GM13977 (cell line): ENCODE data around the gene CD58.
A peak's percentile ranks its signal among the peaks of the same experiment; 100 is the strongest.

Source experiments
- DNase-seq: peaks from one replicate; pipeline ENCODE4 v3.0.0; 2012; ENCODE audit warnings: low spot score
- in situ Hi-C: fragments of 300-500 bp; cut with MboI; formaldehyde crosslinking; loops from one replicate; pipeline ENCODE4 v1.12.0; 2022; ENCODE audit warnings: low sequenced_read_pairs, low pct_unique_long_range_greater_than_20kb, mixed read lengths, inconsistent platforms; ENCODE audit not compliant: unreplicated experiment
- TF ChIP-seq, protein P1 (sequence below): IDR thresholded peaks from 2 replicates; pipeline ENCODE4 v1.5.1; 2012; ENCODE audit warnings: mild to moderate bottlenecking, control low read depth; ENCODE audit not compliant: insufficient read depth; ENCODE audit errors: extremely low read depth, missing control alignments

The CD58 gene

DNA sequence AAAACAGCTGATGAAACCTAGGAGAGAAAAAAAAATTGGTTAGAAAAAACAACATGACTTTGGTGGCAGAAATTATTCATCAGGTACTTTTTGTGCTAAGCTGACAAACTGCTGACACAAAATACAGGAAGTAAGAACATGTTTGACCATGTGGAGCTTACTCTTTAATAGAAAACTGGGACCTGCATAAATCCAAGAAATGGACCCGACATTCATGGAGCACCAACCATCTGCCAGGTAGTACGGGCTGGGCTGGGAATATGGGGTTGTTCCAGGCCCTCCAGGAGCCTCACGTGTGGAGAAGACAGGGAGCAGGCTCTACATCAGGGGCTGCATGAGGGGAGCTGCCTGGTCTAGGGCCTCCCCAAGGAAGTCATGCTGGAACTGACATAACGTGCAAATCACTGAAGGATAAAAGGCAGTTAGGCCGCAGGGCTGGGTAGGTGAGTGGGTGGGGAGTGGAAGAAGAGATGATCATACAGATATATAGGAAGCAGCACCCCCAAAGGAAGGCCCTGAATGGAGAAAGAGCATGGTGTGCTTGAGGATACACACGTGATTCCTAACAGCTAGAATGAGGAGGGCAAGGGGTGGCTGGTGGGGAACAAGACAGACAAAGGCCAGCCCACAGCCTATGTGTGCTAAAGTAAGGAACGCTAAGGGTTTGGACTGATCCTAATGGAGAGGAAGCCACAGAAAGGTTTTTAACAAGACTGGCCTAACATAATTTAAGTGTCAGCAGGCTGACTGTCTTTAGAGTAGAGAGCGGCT is 26.1 kb downstream of the CD58 start:
- DNase-seq = no peak
- in situ Hi-C loops = no loop called here
- TF ChIP-seq, protein P1, sequence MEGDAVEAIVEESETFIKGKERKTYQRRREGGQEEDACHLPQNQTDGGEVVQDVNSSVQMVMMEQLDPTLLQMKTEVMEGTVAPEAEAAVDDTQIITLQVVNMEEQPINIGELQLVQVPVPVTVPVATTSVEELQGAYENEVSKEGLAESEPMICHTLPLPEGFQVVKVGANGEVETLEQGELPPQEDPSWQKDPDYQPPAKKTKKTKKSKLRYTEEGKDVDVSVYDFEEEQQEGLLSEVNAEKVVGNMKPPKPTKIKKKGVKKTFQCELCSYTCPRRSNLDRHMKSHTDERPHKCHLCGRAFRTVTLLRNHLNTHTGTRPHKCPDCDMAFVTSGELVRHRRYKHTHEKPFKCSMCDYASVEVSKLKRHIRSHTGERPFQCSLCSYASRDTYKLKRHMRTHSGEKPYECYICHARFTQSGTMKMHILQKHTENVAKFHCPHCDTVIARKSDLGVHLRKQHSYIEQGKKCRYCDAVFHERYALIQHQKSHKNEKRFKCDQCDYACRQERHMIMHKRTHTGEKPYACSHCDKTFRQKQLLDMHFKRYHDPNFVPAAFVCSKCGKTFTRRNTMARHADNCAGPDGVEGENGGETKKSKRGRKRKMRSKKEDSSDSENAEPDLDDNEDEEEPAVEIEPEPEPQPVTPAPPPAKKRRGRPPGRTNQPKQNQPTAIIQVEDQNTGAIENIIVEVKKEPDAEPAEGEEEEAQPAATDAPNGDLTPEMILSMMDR = no peak

- TF ChIP-seq, protein P1 = no peak
Measured at GRCh38 chr1:116540088-116540487, 30.7 kb downstream of the CD58 start.

GRCh38 chr1:116538544-116538943 is 32.3 kb downstream of the CD58 start:
- peak; percentile 44 for DNase-seq
- in situ Hi-C loops = no loop called here
- TF ChIP-seq, protein P1 = no peak

More at GRCh38 chr1:116540088-116540487, 30.7 kb downstream of the CD58 start:
- DNase-seq = peak; percentile 56
- in situ Hi-C loops = no loop called here

- in situ Hi-C loops = no loop called here
- TF ChIP-seq, protein P1 = no peak
Measured at GRCh38 chr1:116537898-116538297, 32.9 kb downstream of the CD58 start.

GRCh38 chr1:116537040-116537831 is 33.6 kb downstream of the CD58 start:
- no peak for DNase-seq
- TF ChIP-seq, protein P1 = no peak
- in situ Hi-C loops = no loop called here

More at GRCh38 chr1:116537898-116538297, 32.9 kb downstream of the CD58 start:
- no peak for DNase-seq

DNA sequence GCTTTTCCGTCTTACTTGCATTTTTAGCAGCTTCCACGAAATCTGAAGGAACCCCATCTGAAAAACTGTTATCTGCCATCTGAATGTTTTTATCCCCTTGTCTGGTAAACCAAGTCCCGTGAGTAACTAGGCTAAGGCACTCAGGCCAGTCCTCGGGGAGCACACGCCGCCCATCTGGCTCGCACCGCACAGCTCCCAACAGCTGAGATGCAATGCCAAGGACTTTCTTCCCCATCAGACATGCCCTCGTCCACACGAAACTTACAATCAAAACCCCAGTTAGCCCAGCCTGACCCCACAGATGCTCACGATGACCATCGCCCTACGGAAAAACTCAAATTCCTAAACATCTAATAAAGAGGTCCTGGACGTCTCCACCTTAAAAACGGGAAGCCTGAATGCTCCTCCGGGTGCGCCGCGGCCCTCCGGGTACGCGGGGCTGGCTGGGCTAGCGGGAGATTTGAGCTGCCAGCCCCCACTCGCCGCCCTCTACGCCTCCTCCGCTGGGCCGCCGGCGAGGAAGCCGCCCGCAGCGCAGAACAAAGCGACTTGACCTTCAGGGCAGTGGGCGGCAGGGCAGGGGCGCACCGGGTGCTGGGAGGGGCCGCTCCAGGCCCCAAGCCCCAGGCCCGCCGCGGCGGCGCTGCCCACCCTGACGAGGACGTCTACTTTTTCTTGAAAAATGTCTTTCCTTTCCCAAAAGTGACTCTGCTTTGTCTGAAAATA is 36.6 kb downstream of the CD58 start:
- in situ Hi-C loops = no loop called here
- DNase-seq = no peak
- TF ChIP-seq, protein P1 = no peak
